Measurements from ENCODE around the gene SLC17A5. TPM values are rescaled to one million over a fixed set of nuclear protein-coding genes. Genes with fewer than 3 reads are reported as not detected.
"Not testable (repeated sequence)": the region's sequence is repeated elsewhere in the genome, so short reads cannot be mapped to it uniquely, and the experiment has no call there.

SLC17A5 gene
- total RNA-seq, 1 donor from 2014 or later: 4.9 TPM

- intact Hi-C loops (cut with micrococcal nuclease): no loop called here
- DNase-seq: no peak
- ATAC-seq: peak; percentile 21
Measured at GRCh38 chr6:73579389-73579788, 74.4 kb downstream of the SLC17A5 start.

GRCh38 chr6:73577676-73578075 lies 76.1 kb downstream of the SLC17A5 start:
- DNase-seq: no peak
- intact Hi-C loops (cut with micrococcal nuclease): no loop called here
- ATAC-seq: no peak

GRCh38 chr6:73572531-73572930 lies 81.3 kb downstream of the SLC17A5 start:
- DNase-seq; intact Hi-C loops (cut with micrococcal nuclease); ATAC-seq: not testable (repeated sequence)

GRCh38 chr6:73571218-73572181 lies 82.3 kb downstream of the SLC17A5 start:
- peak; percentile 99 for ATAC-seq
- intact Hi-C loops (cut with micrococcal nuclease): not testable (repeated sequence)
- DNase-seq: peak; percentile 73

GRCh38 chr6:73569121-73569520 lies 84.7 kb downstream of the SLC17A5 start:
- ATAC-seq (no peak), DNase-seq (no peak)
- intact Hi-C loops (cut with micrococcal nuclease): no loop called here

- peak; percentile 54 for DNase-seq
Measured at GRCh38 chr6:73566954-73567591, 86.7 kb downstream of the SLC17A5 start.

GRCh38 chr6:73566486-73566871 lies 87.3 kb downstream of the SLC17A5 start:
- DNase-seq; intact Hi-C loops (cut with micrococcal nuclease); ATAC-seq: not testable (repeated sequence)

More at GRCh38 chr6:73566954-73567591, 86.7 kb downstream of the SLC17A5 start:
- intact Hi-C loops (cut with micrococcal nuclease): no loop called here
- peak; percentile 36 for ATAC-seq

- DNase-seq (no peak), ATAC-seq (no peak)
- intact Hi-C loops (cut with micrococcal nuclease): no loop called here
Measured at GRCh38 chr6:73565767-73566485, 87.9 kb downstream of the SLC17A5 start.

- ATAC-seq (no peak), DNase-seq (no peak)
- intact Hi-C loops (cut with micrococcal nuclease): no loop called here
Measured at GRCh38 chr6:73564578-73565345, 89.0 kb downstream of the SLC17A5 start.

GRCh38 chr6:73562558-73562957 lies 91.2 kb downstream of the SLC17A5 start:
- intact Hi-C loops (cut with micrococcal nuclease): no loop called here
- no peak for DNase-seq
- ATAC-seq: no peak

GRCh38 chr6:73560853-73561407 lies 92.9 kb downstream of the SLC17A5 start:
- no peak for ATAC-seq
- DNase-seq: no peak
- intact Hi-C loops (cut with micrococcal nuclease): no loop called here

- DNase-seq (no peak), ATAC-seq (no peak)
- intact Hi-C loops (cut with micrococcal nuclease): no loop called here
Measured at GRCh38 chr6:73560182-73560732, 93.5 kb downstream of the SLC17A5 start.

- ATAC-seq; DNase-seq; intact Hi-C loops (cut with micrococcal nuclease): not testable (repeated sequence)
Measured at GRCh38 chr6:73559399-73559794, 94.4 kb downstream of the SLC17A5 start.

- intact Hi-C loops (cut with micrococcal nuclease): no loop called here
- DNase-seq: no peak
- ATAC-seq: no peak
Measured at GRCh38 chr6:73558624-73559398, 95.0 kb downstream of the SLC17A5 start.

GRCh38 chr6:73556836-73557235 lies 97.0 kb downstream of the SLC17A5 start:
- intact Hi-C loops (cut with micrococcal nuclease): no loop called here
- no peak for ATAC-seq

GRCh38 chr6:73555380-73555949 lies 98.3 kb downstream of the SLC17A5 start:
- intact Hi-C loops (cut with micrococcal nuclease): not testable (repeated sequence)

More at GRCh38 chr6:73556836-73557235, 97.0 kb downstream of the SLC17A5 start:
- no peak for DNase-seq

GRCh38 chr6:73551115-73551514 lies 102.7 kb downstream of the SLC17A5 start:
- ATAC-seq; DNase-seq; intact Hi-C loops (cut with micrococcal nuclease): not testable (repeated sequence)

More at GRCh38 chr6:73555380-73555949, 98.3 kb downstream of the SLC17A5 start:
- ATAC-seq, DNase-seq: not testable (repeated sequence)
